ENCODE measurements around the gene AGAP3. TPM values are rescaled to one million over a fixed set of nuclear protein-coding genes. Genes with fewer than 3 reads are reported as not detected.

The AGAP3 gene
- total RNA-seq, 1 donor from 2014 or later = 92.9 TPM

- no peak for DNase-seq (ENCODE audit: low spot score in 2 of 2)
- no peak for FAIRE-seq
Measured at GRCh38 chr7:151071032-151071866, 15.0 kb upstream of the AGAP3 start.

- no peak for DNase-seq (ENCODE audit: low spot score in 2 of 2)
- no peak for FAIRE-seq
Measured at GRCh38 chr7:151073990-151074389, 12.3 kb upstream of the AGAP3 start.

DNA sequence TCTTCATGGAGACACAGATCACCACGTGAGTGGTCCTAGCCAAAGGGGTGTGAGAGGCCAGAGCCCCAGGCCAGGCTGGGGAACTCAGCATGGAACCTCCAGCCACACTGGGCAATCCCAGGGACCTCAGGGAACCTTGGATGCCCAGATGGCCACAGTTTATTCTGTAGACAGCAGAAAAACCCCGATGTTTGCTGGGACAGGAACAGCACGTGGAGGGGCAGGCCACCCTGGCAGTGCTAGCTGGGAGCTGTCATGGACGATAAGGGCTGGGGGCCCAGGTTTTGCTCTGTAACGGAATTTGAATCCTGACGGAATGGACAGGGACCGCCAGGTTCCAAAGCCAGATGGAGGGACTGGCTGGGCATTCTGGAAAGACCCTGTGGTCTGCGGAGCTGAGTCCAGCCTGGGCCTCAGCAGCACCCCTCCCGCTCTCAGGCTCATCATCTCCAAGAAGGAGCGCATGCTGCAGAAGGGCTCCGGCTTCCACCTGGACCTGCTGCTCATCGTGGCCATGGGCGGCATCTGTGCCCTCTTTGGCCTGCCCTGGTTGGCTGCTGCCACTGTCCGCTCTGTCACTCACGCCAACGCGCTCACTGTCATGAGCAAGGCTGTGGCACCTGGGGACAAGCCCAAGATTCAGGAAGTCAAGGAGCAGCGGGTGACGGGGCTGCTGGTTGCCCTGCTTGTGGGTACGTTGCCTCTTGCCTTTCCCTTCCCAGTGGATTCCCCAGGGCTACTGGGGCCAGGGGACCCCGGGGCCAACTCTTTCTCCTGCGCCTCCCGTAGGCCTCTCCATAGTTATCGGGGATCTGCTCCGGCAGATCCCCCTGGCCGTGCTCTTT lies 11.2 kb upstream of the AGAP3 start:
- DNase-seq (ENCODE audit: low spot score in 2 of 2) = no peak
- no peak for FAIRE-seq

GRCh38 chr7:151075662-151075971 lies 10.7 kb upstream of the AGAP3 start:
- DNase-seq (ENCODE audit: low spot score in 2 of 2) (no peak), FAIRE-seq (no peak)

- no peak for FAIRE-seq
- no peak for DNase-seq (ENCODE audit: low spot score in 2 of 2)
Measured at GRCh38 chr7:151075978-151076426, 10.3 kb upstream of the AGAP3 start.

GRCh38 chr7:151076863-151077704 lies 9.2 kb upstream of the AGAP3 start:
- DNase-seq (ENCODE audit: low spot score in 2 of 2) = no peak
- no peak for FAIRE-seq

DNA sequence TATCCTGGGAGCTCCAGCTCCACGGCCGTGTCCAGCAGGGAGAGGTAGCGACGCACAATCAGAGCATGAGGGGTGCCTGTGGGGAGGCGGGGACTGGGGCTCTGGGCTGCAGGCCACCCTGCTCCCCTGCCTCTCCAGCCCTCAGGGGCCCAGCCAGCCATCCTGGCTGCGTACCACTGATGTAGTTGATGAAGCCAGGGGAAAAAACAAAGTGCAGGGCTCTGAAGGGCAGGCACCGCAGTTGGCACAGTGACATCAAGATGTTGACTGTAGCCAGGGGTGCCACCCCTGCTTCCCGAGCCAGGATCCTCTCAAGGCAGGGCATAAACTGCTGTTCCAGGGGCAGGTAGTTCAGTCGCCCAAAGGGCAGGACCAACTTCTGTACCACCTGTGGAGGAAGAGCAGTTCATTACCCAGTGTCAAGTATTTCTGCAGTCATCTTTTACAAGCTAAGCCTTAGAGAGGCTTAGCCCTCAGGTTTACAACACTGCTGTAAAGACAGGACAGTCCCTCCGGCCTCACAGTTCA lies 8.5 kb upstream of the AGAP3 start:
- FAIRE-seq (no peak), DNase-seq (ENCODE audit: low spot score in 2 of 2) (no peak)

GRCh38 chr7:151078233-151079040 lies 7.8 kb upstream of the AGAP3 start:
- DNase-seq (ENCODE audit: low spot score in 2 of 2) (no peak), FAIRE-seq (no peak)

- FAIRE-seq (no peak), DNase-seq (ENCODE audit: low spot score in 2 of 2) (no peak)
Measured at GRCh38 chr7:151079199-151079910, 6.9 kb upstream of the AGAP3 start.

- DNase-seq (ENCODE audit: low spot score in 2 of 2) = peak in 1 of 2 donors; percentile 55
- FAIRE-seq = no peak
Measured at GRCh38 chr7:151080067-151080521, 6.2 kb upstream of the AGAP3 start.

- no peak for FAIRE-seq
- peak; percentile 97 to 98 for DNase-seq (ENCODE audit: low spot score in 2 of 2)
Measured at GRCh38 chr7:151080522-151081169, 5.6 kb upstream of the AGAP3 start, which contains the start of gene FASTK. Gene FASTK, minus strand, starts transcription at chr7:151080809. Its CDS starts 43 bp downstream, at chr7:151080766.

DNA sequence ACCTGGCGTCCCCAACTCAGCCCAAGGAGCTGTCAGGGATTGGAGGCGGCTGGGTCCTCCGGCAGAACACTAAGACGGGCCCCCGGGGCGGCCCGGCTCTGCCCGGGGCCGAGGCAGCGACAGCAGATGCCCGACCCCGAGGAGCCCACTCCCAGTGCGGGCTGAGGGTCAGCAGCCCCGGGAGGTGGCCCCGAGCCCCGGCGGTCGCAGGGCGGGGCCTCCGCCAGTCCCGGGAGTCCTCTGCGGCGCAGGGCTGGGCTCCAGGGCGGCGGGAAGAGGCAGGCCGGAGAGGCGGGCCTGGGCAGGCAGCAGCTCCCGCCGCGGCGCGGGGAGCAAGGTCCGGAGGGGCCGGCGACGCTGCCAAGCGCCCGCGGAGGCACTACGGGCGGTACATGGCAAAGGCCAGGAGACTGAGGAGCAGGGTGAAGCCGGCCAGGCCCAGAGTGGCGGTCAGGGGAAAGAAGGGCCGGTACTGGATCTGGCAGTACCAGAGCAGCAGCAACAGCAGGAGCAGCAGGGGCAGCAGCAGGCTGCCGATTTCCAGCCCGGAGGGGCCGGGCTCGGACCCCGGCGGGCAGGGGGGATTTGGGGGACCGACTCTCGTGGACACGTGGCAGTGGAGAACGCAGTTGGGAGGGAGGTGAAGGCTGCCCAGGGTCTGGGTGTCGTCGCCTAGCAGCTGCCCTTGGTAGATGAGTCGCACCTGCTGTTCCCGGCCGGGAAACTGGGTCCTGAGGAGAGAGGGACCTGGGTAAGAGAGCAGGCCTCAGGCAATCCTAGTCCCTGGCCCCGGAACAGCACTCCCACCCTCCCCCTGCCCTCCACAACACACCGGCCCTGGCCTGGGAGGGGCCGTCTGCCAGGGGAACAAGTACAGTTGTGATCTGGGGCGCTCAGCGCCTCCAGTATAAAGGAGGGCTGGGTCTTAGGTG lies 4.8 kb upstream of the AGAP3 start:
- DNase-seq (ENCODE audit: low spot score in 2 of 2) (no peak), FAIRE-seq (no peak)

DNA sequence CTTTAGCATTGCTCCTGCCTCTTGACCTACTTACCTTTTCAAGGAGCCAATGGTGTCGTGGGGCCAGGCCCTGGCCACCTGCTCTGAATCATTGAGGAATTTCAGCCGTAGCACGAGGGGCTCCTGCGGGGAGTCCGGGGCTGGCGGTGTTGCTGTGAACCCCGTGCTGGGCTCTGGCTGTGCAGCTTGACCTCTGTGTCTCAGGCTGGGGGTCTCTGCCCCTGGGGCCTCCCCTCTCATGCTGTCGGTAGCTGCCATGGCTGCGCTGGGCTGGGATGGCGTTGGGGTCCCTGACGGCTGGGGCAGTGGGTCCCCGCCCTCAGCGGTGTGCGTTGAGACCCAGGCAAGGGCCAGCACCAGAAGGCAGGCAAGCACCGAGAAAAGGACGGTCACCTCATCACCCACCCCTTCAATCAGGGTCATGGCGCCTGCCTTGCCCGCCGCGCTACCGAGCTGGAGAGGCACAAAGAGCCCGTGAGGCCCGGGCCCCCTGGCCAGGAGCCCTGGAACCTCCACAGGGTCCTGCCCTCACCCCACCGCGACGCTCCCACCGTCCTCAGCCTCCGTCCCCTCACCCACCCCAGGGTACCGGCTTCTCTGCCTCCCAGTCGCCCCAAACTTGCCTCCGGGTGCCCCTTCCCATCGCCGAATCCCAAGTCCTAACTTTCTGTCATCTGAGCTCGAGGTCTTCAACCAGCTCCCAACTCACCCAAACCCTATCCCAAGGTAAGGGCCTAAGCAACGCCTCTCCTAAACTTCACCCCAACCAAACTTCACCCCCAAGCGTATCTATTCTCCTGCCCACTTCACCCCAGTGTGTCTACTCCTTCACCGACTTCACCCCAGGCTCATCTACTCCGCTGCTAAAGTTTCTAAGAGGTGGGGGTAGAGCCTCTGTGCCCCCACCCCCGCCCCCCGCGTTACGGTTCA lies 3.9 kb upstream of the AGAP3 start:
- DNase-seq (ENCODE audit: low spot score in 2 of 2) (no peak), FAIRE-seq (no peak)

GRCh38 chr7:151083071-151083823 lies 3.0 kb upstream of the AGAP3 start, which contains the start of gene TMUB1:
Gene TMUB1, minus strand, starts transcription at chr7:151083493. Its CDS starts 930 bp downstream, at chr7:151082563.
- FAIRE-seq = no peak

GRCh38 chr7:151083824-151084160 lies 2.5 kb upstream of the AGAP3 start:
- DNase-seq (ENCODE audit: low spot score in 2 of 2) = no peak
- FAIRE-seq = no peak

More at GRCh38 chr7:151083071-151083823, 3.0 kb upstream of the AGAP3 start, which contains the start of gene TMUB1:
- DNase-seq (ENCODE audit: low spot score in 2 of 2) = peak; percentile 66 to 80
